ENCODE measurements around the gene P2RX5.
"Not testable (repeated sequence)": the region's sequence is repeated elsewhere in the genome, so short reads cannot be mapped to it uniquely, and the experiment has no call there.

Gene P2RX5

DNA sequence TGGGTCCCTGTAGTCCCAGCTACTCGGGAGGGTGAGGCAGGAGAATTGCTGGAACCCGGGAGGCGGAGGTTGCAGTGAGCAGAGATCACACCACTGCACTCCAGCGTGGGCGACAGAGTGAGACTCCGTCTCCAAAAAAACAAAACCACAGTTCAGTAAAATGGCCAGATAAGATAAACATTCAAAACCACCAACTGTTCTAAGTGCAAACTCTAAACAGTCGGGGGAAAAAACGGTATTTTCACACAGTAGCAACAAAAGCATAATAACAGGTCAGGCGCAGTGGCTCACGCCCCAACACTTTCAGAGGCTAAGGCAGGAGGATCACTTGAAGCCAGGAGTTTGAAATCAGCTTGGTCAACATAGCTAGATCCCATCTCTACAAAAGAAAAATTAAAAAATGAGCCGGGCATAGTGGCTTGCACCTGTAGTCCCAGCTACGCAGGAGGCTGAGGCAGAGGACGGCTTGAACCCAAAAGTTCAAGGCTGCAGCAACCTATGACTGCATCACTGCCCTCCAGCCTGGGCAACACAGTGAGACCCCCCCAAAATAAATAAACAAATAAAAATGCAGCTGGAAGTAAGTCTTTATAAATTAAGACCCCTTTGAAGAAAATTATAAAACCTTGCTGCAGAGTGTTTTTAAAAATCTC is 17.0 kb upstream of the P2RX5 start:
- DNase-seq, result no peak

DNA sequence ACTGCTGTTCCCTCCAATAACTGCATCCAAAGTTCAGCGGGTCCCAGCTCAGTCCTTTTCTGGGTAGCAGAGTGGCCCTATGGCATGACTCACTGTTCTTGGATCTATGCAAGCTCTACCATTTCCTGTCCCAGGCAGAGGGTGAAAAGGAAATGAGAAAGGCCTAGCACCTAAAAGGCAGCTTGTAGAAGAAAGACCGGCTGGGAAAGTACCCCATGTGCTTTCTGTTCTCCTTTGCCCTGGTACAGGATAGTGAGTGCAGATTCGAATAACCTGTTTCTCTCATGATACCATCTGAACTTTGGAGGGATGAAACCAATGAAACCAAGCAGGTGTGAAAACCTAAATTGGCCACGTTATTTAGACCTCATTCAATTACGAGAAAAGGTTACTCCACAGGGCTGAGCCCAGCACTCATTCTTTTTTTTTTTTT is 15.0 kb upstream of the P2RX5 start:
- DNase-seq, result no peak

DNA sequence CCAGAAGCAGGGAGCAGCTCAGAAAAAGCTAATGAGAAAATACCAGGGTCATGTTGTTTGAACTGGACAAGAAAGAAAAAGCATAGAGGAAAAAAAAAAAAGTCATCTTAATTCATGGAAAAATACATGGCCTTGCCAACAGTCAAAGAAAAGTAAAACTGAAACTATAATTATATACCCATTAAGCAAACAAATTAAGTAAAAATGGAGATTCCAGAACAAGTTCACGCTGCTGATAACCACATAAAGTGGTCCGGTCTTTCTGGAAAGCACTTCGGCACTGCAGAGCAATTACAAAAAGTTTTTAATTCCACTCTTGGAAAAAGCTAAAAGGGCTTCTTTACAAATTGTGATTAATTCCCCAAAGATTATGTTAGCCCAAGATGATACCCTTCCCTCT is 12.4 kb upstream of the P2RX5 start:
- DNase-seq, result no peak

DNA sequence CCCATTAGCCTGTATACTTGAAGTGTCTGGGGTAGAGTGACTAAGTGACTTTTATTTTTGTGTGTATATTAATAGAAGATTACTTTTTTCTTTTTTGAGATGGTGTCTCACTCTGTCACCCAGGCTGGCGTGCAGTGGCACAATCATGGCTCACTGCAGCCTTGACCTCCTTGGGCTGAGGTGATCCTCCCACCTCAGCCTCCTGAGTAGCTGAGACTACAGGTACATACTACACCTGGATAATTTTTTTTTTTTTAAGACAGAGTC is 9.7 kb upstream of the P2RX5 start:
- not testable (repeated sequence) for DNase-seq

- DNase-seq, result no peak
These were observed 9.2 kb upstream of the P2RX5 start for GRCh38 chr17:3704931-3705717.

DNA sequence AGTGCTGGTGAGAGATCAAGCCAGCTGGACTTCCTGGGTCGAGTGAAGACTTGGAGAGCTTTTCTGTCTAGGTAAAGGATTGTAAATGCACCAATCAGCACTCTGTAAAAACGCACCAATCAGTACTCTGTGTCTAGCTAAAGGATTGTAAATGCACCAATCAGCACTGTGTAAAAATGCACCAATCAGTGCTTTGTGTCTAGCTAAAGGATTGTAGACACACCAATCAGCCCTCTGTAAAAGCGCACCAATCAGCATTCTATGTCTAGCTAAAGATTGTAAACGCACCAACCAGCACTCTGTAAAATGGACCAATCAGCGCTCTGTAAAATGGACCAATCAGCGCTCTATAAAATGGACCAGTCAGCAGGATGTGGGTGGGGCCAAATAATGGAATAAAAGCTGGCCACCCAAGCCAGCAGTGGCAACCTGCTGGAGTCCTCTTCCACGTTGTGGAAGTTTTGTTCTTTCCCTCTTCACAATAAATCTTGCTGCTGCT is 6.1 kb upstream of the P2RX5 start:
- not testable (repeated sequence) for DNase-seq

GRCh38 chr17:3699951-3700350 is 4.0 kb upstream of the P2RX5 start:
- DNase-seq, result no peak

GRCh38 chr17:3698139-3698538 is 2.2 kb upstream of the P2RX5 start:
- DNase-seq, result no peak

- no peak for DNase-seq
These were observed 1.1 kb upstream of the P2RX5 start for GRCh38 chr17:3697103-3697476.

DNA sequence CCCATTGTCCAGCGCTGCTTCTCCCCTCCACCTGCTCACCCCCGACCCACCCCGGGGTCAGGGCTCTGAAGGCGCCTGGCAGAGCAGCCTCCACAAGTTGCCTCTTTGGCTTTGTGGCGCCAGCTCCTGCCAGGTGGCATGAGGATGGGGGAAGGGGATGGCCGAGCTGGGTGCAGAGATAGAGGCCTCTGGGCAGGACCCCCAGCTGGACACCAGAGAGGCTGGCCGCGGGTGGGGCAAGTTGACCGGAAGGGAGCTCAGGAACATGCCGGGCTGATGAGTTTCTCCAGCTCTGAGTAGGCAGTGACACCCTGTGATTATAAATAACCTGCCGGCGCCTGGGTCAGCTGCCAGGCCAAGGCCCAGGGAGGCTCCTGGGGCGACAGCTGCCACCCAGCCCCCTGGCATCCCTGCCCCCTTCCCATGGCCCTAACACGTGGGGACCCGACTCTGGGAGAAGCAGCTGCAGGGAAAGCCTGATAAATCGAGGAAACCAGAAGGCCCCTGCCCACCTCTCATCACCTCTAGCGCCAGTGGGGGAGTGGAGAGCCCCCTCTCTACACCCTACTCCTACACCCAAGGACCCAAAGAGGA is 729 bp downstream of the P2RX5 start:
- DNase-seq, result peak in 1 of 2 experiments; percentile 1

GRCh38 chr17:3693829-3694231 is 2.1 kb downstream of the P2RX5 start:
- DNase-seq, result no peak

- DNase-seq, result no peak
These were observed 2.8 kb downstream of the P2RX5 start for GRCh38 chr17:3693141-3693540.

- DNase-seq, result no peak
These were observed 3.6 kb downstream of the P2RX5 start for GRCh38 chr17:3692346-3692745.

DNA sequence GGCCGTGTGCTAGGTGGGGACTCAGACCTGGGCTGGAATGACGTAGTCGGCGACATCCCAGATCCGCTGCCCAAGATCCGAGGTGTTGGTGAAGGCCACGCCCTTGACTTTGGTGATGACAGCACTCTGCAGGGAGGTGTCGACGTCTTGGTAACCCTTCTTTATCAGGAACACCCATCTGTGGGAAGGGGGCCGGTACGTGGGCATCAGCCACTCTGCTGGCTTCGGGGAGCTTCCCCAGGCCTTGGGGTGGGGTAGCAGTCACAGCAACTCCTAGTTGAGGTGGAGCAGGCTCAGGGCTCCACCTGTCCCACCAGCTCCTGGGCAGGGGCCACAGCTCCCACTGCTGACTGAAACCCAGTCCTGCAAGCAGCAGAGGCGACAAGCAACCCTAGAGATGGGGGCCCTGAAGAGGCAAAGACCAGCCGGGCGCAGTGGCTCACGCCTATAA is 4.3 kb downstream of the P2RX5 start:
- no peak for DNase-seq

DNA sequence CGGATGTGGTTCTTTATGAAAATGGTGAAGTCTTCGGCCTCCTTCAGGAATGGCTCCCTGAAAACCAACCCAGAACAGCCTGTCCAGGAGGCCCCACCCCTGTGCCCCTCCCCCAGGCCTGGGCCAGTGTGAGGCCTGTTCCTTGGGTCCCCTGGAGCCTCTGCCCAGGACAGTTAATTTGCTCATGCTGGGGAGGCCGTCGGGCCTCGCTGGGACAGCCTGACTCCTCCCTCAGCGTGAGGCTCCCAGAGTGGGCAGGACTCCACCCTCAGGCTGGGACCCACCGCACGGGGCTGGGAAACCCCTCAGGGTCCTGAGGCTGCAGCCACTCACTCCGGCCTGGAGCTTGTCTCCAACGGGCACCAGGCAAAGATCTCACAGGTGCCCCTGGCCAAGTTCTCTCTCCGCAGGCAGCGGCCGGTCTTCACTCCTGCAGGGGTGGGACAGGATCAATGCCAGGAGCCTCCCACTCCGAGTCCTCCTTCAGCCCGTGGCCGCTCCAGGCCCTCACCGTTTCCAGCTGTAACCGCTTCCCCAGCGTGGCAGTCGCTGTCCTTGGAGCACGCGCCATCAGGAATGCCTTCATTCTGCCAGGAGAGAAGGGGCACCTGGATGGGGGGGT is 5.8 kb downstream of the P2RX5 start:
- no peak for DNase-seq

GRCh38 chr17:3689262-3690093 is 6.5 kb downstream of the P2RX5 start:
- no peak for DNase-seq

DNA sequence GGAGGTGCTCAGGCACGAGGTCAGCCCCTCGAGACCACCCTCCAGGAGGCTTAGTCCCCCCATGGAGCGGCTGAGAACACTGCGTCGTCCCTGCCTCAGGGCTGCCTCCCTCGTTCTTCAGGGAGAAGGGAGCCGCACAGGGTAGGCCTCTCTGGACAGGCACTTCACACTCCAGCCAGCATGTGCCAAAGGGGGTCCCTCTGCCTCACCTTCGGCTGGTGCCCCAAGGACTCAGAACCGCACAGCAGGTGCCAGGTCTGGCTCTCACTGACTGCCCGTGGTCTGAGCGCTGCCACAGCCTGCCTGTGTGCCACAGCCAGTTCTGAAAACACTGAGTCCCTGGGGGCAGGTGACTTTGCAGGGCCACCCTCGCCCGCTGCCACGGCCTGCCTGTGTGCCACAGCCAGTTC is 7.1 kb downstream of the P2RX5 start:
- no peak for DNase-seq

DNA sequence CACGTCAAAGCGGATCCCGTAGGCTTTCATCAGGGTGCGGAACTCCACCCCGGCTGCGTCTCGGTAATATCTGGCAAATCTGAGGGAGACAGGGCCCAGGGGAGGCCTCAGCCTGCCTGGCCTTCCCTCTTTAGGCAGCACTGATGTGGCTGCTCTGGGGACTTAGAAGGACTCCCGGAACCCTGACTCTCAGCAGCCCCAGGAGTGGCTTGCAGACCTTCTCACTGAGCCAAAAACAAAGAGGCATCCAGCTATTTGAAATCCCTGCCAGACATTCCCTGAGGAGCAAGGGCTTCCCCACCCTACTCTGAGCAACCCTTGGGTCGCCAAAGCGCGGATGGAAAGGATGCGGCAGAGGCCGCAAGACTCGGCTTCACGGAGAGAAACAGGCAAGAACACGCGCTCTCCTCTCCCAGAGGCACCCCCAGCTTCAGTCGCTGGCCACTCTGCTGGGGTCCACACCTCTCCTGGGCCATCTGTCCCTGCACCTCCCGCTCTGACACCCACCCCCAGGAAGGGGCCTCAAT is 7.9 kb downstream of the P2RX5 start:
- DNase-seq, result no peak

DNA sequence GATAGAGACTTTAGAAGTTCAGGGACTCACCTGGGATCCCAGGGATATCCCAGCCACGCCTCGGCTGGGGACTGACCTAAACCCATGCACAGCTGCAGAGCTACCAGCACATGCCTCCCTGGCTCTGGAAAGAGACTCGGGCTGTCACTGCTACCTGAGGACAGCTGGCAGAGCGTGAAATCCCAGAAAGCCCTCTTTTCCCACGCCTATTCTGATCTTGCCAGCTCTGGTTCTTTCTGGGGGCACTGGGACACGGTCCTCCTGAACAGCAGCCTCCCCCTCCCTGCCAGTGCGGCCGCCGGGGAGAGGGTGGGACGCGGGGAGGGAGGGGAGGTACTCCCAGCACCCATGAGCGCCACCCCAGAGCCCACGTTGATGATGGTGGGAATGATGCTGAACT is 10.8 kb downstream of the P2RX5 start:
- no peak for DNase-seq

DNA sequence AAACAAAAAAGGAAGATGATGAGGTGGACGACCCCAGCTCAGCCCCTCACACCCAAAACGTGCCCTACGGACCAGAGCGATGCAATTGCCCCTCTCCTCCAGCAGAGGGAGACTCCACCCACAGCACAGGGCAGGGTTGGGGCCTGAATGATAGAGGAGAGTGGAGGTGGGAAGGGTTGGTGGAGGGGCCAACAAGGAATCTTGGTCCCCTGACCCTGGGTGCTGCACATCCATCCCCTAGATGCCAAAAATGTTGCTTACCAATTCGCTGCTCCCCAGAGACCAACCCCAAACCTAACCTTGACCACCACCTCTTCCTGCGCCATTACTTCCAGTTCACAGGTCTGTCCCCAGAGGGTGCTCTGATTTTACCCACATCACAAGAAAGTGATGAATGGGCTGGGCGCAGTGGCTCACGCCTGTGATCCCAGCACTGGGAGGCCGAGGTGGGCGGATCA is 12.9 kb downstream of the P2RX5 start:
- DNase-seq, result no peak

DNA sequence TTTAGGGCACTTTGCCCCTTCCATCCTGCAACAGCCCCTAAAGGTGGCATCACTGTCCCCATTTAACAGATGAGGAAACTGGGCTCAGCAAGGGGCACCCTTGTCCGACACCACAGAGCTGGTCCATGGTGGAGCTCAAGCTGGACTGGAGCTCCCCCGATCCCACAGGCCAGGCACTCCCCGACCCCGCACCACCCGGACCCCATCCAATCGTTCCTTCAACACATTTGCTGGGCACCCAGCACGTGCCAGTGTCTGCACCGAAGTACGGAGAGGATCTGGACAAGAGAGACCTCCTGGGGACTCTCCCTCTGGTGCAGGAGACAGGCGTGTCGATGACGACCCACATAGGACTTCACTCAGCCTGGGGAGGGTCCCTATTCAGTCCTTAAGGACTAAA is 13.9 kb downstream of the P2RX5 start:
- no peak for DNase-seq

- DNase-seq, result no peak
These were observed 14.4 kb downstream of the P2RX5 start for GRCh38 chr17:3681565-3681964.

GRCh38 chr17:3681057-3681456 is 14.9 kb downstream of the P2RX5 start:
- no peak for DNase-seq

Data from NCI-H524 (cell line).